NCI-H2171 (cell line): ENCODE measurements around the gene SYT11.
"Not testable (repeated sequence)": the region's sequence is repeated elsewhere in the genome, so short reads cannot be mapped to it uniquely, and the experiment has no call there.

Experiments used
- DNase-seq: peaks from one replicate; lab custom pipeline; 2025; lab: John Stamatoyannopoulos, UW

Gene SYT11

GRCh38 chr1:155899683-155900082, 40.3 kb downstream of the SYT11 start:
- no peak for DNase-seq

- DNase-seq: no peak
Observed at GRCh38 chr1:155900161-155900560, 40.8 kb downstream of the SYT11 start.

GRCh38 chr1:155904261-155904660, 44.9 kb downstream of the SYT11 start:
- no peak for DNase-seq

GRCh38 chr1:155909894-155910293, 50.5 kb downstream of the SYT11 start:
- DNase-seq: no peak

- no peak for DNase-seq
Observed at GRCh38 chr1:155910621-155911121, 51.3 kb downstream of the SYT11 start.

- DNase-seq: peak; percentile 74
Observed at GRCh38 chr1:155911156-155912055, 52.0 kb downstream of the SYT11 start, which contains the start of gene RIT1. RIT1 (minus strand) TSS chr1:155911349; CDS start chr1:155910761, 588 bp downstream.

- DNase-seq: no peak
Observed at GRCh38 chr1:155912056-155912536, 52.7 kb downstream of the SYT11 start.

- DNase-seq: no peak
Observed at GRCh38 chr1:155913969-155914757, 54.8 kb downstream of the SYT11 start.

GRCh38 chr1:155918660-155919059, 59.3 kb downstream of the SYT11 start:
- DNase-seq: no peak

GRCh38 chr1:155919801-155920200, 60.4 kb downstream of the SYT11 start:
- no peak for DNase-seq

- DNase-seq: no peak
Observed at GRCh38 chr1:155920717-155921116, 61.4 kb downstream of the SYT11 start.

- no peak for DNase-seq
Observed at GRCh38 chr1:155925506-155925905, 66.1 kb downstream of the SYT11 start.

- no peak for DNase-seq
Observed at GRCh38 chr1:155929057-155929456, 69.7 kb downstream of the SYT11 start.

GRCh38 chr1:155930725-155931124, 71.4 kb downstream of the SYT11 start:
- DNase-seq: not testable (repeated sequence)

- no peak for DNase-seq
Observed at GRCh38 chr1:155931332-155932038, 72.1 kb downstream of the SYT11 start.

- DNase-seq: no peak
Observed at GRCh38 chr1:155932081-155932480, 72.7 kb downstream of the SYT11 start.

- no peak for DNase-seq
Observed at GRCh38 chr1:155932487-155932886, 73.1 kb downstream of the SYT11 start.

- DNase-seq: no peak
Observed at GRCh38 chr1:155933591-155934096, 74.3 kb downstream of the SYT11 start.

- DNase-seq: peak; percentile 98
Observed at GRCh38 chr1:155934097-155934935, 74.9 kb downstream of the SYT11 start, which contains the start of gene KHDC4. KHDC4 (minus strand) TSS chr1:155934413; CDS start chr1:155934373, 40 bp downstream.
